Right lobe of liver (tissue), 4 donors: ENCODE measurements around the gene PIP4K2B.

Source experiments
- POLR2A ChIP-seq: fragments of 450-650 bp; IDR thresholded peaks from one replicate; pipeline ENCODE4 v1.6.1; 2017; ENCODE audit warnings: antibody characterized with exemption, mild to moderate bottlenecking
- TF ChIP-seq, protein P1 (sequence below), 4 donors: fragments of 200-600 bp in 3 of 4; fragments of 450-650 bp in 1 of 4; IDR thresholded peaks; one replicate each; pipeline versions ENCODE4 v1.5.1 to v1.8.0; 2016 to 2022; ENCODE audit warnings: antibody characterized with exemption in 4 of 4, mild to moderate bottlenecking in 2 of 4
- donor health status: DM: no; HTN: no; CAD: no.
- donor health status: DM: no; HTN: no; CAD: no.
- donor health status: DM: no; HTN: yes; CAD: no.

DNA sequence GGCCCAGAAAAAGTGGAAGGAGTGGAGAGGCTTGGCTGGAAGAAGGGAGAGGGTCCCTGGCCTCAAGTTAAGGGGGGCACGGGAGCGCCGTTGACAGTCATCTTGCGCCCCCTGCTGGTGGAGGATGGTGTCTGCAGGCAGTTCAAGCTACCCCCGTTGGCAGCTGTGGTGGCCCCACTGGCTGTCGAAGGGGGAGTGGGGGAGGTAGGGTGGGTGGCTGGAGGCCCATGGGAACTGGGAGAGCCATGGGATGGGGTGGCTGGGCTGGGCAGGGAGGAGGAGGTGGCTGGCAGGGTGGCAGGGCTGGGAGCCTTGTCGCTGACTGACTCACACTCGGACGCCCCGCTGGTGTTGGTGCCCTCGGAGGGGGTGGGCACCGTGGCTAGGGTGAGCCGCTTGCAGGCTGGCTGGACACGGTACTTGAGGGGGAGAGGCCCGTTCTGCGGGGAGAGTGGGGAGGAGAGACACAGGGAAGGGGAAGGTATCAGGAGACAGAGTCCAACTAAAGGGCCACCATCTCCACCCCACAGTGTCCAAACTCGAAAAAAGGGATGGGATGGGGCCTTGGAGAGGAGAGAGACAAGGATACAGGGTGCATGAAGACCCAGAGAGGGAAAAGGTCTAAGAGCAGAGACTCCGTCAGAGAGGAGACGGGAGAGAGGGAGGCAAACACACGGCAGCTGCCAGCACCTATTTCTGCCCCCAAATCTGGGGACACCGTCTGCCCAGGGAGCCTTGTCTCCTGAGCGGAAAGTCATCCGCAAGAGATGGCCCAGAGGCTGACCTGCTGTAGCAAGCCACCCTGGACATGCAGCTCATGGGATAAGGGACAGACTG lies 64.0 kb downstream of the PIP4K2B start:
- TF ChIP-seq, protein P1, sequence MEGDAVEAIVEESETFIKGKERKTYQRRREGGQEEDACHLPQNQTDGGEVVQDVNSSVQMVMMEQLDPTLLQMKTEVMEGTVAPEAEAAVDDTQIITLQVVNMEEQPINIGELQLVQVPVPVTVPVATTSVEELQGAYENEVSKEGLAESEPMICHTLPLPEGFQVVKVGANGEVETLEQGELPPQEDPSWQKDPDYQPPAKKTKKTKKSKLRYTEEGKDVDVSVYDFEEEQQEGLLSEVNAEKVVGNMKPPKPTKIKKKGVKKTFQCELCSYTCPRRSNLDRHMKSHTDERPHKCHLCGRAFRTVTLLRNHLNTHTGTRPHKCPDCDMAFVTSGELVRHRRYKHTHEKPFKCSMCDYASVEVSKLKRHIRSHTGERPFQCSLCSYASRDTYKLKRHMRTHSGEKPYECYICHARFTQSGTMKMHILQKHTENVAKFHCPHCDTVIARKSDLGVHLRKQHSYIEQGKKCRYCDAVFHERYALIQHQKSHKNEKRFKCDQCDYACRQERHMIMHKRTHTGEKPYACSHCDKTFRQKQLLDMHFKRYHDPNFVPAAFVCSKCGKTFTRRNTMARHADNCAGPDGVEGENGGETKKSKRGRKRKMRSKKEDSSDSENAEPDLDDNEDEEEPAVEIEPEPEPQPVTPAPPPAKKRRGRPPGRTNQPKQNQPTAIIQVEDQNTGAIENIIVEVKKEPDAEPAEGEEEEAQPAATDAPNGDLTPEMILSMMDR (IDR thresholded peaks at IDR 0.05) = peak; percentile 70 to 79 (median 76)
- no peak for TF ChIP-seq POLR2A
